ENCODE measurements around the gene ALKBH4. TPM values are rescaled to one million over a fixed set of nuclear protein-coding genes. Genes with fewer than 3 reads are reported as not detected.

Gene ALKBH4
- total and polyA plus RNA-seq, 2 of the 4 experiments (the other 2 are of a cell fraction) = 6.1 to 7.4 TPM

GRCh38 chr7:102432442-102433218, 32.0 kb downstream of the ALKBH4 start (continued):
- TF ChIP-seq NFE2L2 (IDR thresholded peaks at IDR 0.05; ENCODE audit: low read depth, low read length) (no peak), FOS (IDR thresholded peaks at IDR 0.05; ENCODE audit: low read depth, low read length) (no peak)

- H3K27me3 ChIP-seq (ENCODE audit: control insufficient read depth, insufficient read depth, low read length) = no peaks in the 10 kb centered on the region
- H4K20me1 ChIP-seq (ENCODE audit: insufficient read depth, low read length) = no peaks in the 10 kb centered on the region
- in situ Hi-C loops (cut with MboI; ENCODE audit: low sequenced_read_pairs) = no loop called here
- no peak overlapping the region for H2BK15ac ChIP-seq (ENCODE audit: low read depth, low read length)
- H2AK5ac ChIP-seq (ENCODE audit: low read depth, low read length) = no peak overlapping the region
- peaks cover 6 to 27% of the 10 kb centered on the region in 2 experiments; a peak in 3 of 4 replicates for H3K79me1 ChIP-seq (ENCODE audit: low read depth in 1 of 2, low read length in 2 of 2)
- no peak overlapping the region for H3K27ac ChIP-seq (ENCODE audit: insufficient read depth, low read length)
- no peak overlapping the region for H2BK120ac ChIP-seq (ENCODE audit: low read depth, low read length)
- no peak overlapping the region for H3K4ac ChIP-seq (ENCODE audit: low read depth, low read length)
- DNase-seq (no peak), ATAC-seq (ENCODE audit: low read depth) (no peak)
- ChIA-PET POLR2A (ENCODE audit: unreplicated experiment) (no interaction called here), CTCF (no interaction called here)
- no peak overlapping the region for H4K5ac ChIP-seq (ENCODE audit: low read depth, low read length)
- H3K9me3 ChIP-seq (ENCODE audit: control insufficient read depth, insufficient read depth, low read length) = no peaks in the 10 kb centered on the region
- WGBS, 2 experiments (ENCODE audit: extremely low coverage in 2 of 2, insufficient read length in 1 of 2) = 43% methylated on average over 10 of the region's 17 CpGs; no CpG with 5 or more reads in 1 of the 2 experiments
- peaks cover 10% of the 10 kb centered on the region for H3K36me3 ChIP-seq (ENCODE audit: control insufficient read depth, insufficient read depth, low read length)
- H3K23ac ChIP-seq (ENCODE audit: low read depth, low read length) = no peak overlapping the region; the same call in 1 of the 2 replicates
- H3K18ac ChIP-seq (ENCODE audit: low read depth, low read length) = no peak overlapping the region
- peaks cover 6% of the 10 kb centered on the region for H3K9me1 ChIP-seq (ENCODE audit: insufficient read depth, low read length)
- H3K14ac ChIP-seq (replicated peaks; ENCODE audit: low read depth, low read length) = no peak overlapping the region
- H4K8ac ChIP-seq (ENCODE audit: low read depth in 2 of 2, low read length in 2 of 2) = no peak overlapping the region
- no peak overlapping the region for H2BK20ac ChIP-seq (ENCODE audit: low read depth, low read length)
- H3K9ac ChIP-seq (ENCODE audit: low read depth, low read length) = no peak overlapping the region
- no peak overlapping the region for H4K91ac ChIP-seq (ENCODE audit: insufficient read depth, low read depth, low read length)
- H2AK9ac ChIP-seq (replicated peaks; ENCODE audit: low read depth, low read length, poor library complexity) = no peak overlapping the region
- H3K4me1 ChIP-seq (ENCODE audit: control insufficient read depth, insufficient read depth, low read length) = peaks cover 4% of the 10 kb centered on the region; the same call in 1 of the 2 replicates
- intact Hi-C loops (cut with micrococcal nuclease) = no loop called here
- BruUV-seq (replicated peaks) = no TSS peak
- H2BK5ac ChIP-seq (ENCODE audit: low read depth, low read length, poor library complexity, severe bottlenecking) = no peak overlapping the region
- H2AFZ ChIP-seq (replicated peaks; ENCODE audit: low read length, poor library complexity) = no peak overlapping the region
- H3K4me2 ChIP-seq (ENCODE audit: low read depth, low read length) = no peak overlapping the region
- H3K4me3 ChIP-seq (ENCODE audit: insufficient read depth, low read depth, low read length) = no peak overlapping the region
- dilution Hi-C loops (cut with HindIII; ENCODE audit: low sequenced_read_pairs, unreplicated experiment) = no loop called here
- H3K56ac ChIP-seq (ENCODE audit: extremely low read depth, insufficient read depth, low read length) = no peak overlapping the region
- TF ChIP-seq RAD21 (IDR thresholded peaks at IDR 0.05; ENCODE audit: low read length) (no peak), CTCF (conservative IDR thresholded peaks at IDR 0.05; ENCODE audit: low read depth, low read length) (no peak), CEBPB (IDR thresholded peaks at IDR 0.05; ENCODE audit: low read depth, low read length) (no peak), FOS (IDR thresholded peaks at IDR 0.05; ENCODE audit: low read depth, low read length) (no peak), USF2 (IDR thresholded peaks at IDR 0.05; ENCODE audit: low read depth, low read length) (no peak), RCOR1 (IDR thresholded peaks at IDR 0.05; ENCODE audit: insufficient replicate concordance, low read length) (no peak), MXI1 (IDR thresholded peaks at IDR 0.05; ENCODE audit: borderline replicate concordance, low read depth, low read length) (no peak), NFE2L2 (IDR thresholded peaks at IDR 0.05; ENCODE audit: low read depth, low read length) (no peak), ELK1 (IDR thresholded peaks at IDR 0.05; ENCODE audit: borderline replicate concordance, low read depth, low read length) (no peak), CHD1 (IDR thresholded peaks at IDR 0.05; ENCODE audit: low read depth, low read length) (no peak)
Measured at GRCh38 chr7:102431617-102432298, 32.9 kb downstream of the ALKBH4 start.
